ENCODE results near the gene PDE8A. TPM values are rescaled to one million over a fixed set of nuclear protein-coding genes. Genes with fewer than 3 reads are reported as not detected.

Gene PDE8A
- total and polyA plus RNA-seq, 2 donors (not counting 3 experiments of a cell fraction or from before 2014, with no cell fraction given), result 21.3 to 45.7 TPM

- intact Hi-C loops (cut with micrococcal nuclease) (no loop called here), dilution Hi-C loops (cut with MboI; ENCODE audit: extremely low pct_ligation_motif_present, low sequenced_read_pairs) (loop anchor here (25.0 kb wide), 1 partner anchor 114 kb away; no protein-coding TSS in a partner anchor)
- DNase-seq (ENCODE audit: low read depth, low spot score) (no peak), FAIRE-seq (no peak)
- H3K27ac ChIP-seq (ENCODE audit: insufficient read depth, low read depth, low read length), result no peak overlapping the region
- no peaks in the 10 kb centered on the region for H3K9me3 ChIP-seq (replicated peaks; ENCODE audit: control insufficient read depth, insufficient read depth, low read length)
- CTCF ChIA-PET, result interaction anchor here (1.0 to 2.2 kb wide), 4 partner anchors 23 to 217 kb away, joined by 3 to 14 read pairs (median 4); no protein-coding TSS in a partner anchor
- H3K27me3 ChIP-seq (ENCODE audit: control insufficient read depth in 2 of 2, insufficient read depth in 2 of 2, low read length in 2 of 2), result no peaks in the 10 kb centered on the region
- no peaks in the 10 kb centered on the region for H3K9me1 ChIP-seq (replicated peaks; ENCODE audit: control insufficient read depth, extremely low read depth, insufficient read depth, low read length)
- H3K4me1 ChIP-seq (ENCODE audit: control insufficient read depth, extremely low read depth, insufficient read depth, low read length), result peaks cover 24% of the 10 kb centered on the region
- no peaks in the 10 kb centered on the region for H4K20me1 ChIP-seq (replicated peaks; ENCODE audit: control insufficient read depth, extremely low read depth, insufficient read depth, low read length)
- no peaks in the 10 kb centered on the region for H3K36me3 ChIP-seq (ENCODE audit: control insufficient read depth in 2 of 2, extremely low read depth in 1 of 2, insufficient read depth in 2 of 2, low read length in 2 of 2)
- BruUV-seq (replicated peaks), result no TSS peak
- TF ChIP-seq EZH2 (IDR thresholded peaks at IDR 0.05; ENCODE audit: borderline replicate concordance, low read depth, low read length, severe bottlenecking) (no peak), POLR2AphosphoS5 (IDR thresholded peaks at IDR 0.05; ENCODE audit: insufficient read depth, low read depth, low read length) (no peak), MYC (IDR thresholded peaks at IDR 0.05; ENCODE audit: low read depth, low read length) (no peak), JUN (IDR thresholded peaks at IDR 0.05; ENCODE audit: borderline replicate concordance, insufficient read depth, insufficient read length, low read depth) (no peak)
- TF ChIP-seq, protein P1, sequence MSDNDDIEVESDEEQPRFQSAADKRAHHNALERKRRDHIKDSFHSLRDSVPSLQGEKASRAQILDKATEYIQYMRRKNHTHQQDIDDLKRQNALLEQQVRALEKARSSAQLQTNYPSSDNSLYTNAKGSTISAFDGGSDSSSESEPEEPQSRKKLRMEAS (IDR thresholded peaks at IDR 0.05; ENCODE audit: insufficient read depth, insufficient read length), result no peak
- POLR2A ChIA-PET, result no interaction called here
- H2AFZ ChIP-seq (ENCODE audit: low read depth, low read length), result no peak overlapping the region
- H3K9ac ChIP-seq (replicated peaks; ENCODE audit: extremely low read depth, insufficient read depth, low read length), result no peak overlapping the region
- H3K4me2 ChIP-seq (ENCODE audit: insufficient read depth, low read length), result no peak overlapping the region
- H3K4me3 ChIP-seq (replicated peaks in 1 of 3; ENCODE audit: insufficient read depth in 1 of 3, low read depth in 1 of 3, low read length in 3 of 3), result no peak overlapping the region
- H3K79me2 ChIP-seq (ENCODE audit: control insufficient read depth, insufficient read depth, low read length), result no peaks in the 10 kb centered on the region
These were observed 29.9 kb upstream of the PDE8A start for GRCh38 chr15:84951736-84952135.

- Histone ChIP-seq H3K27me3 (ENCODE audit: control insufficient read depth in 2 of 2, insufficient read depth in 2 of 2, low read length in 2 of 2) (no peaks in the 10 kb centered on the region), H3K27ac (ENCODE audit: insufficient read depth, low read depth, low read length) (no peak overlapping the region), H3K4me3 (replicated peaks in 1 of 3; ENCODE audit: insufficient read depth in 1 of 3, low read depth in 1 of 3, low read length in 3 of 3) (no peak overlapping the region), H4K20me1 (replicated peaks; ENCODE audit: control insufficient read depth, extremely low read depth, insufficient read depth, low read length) (no peaks in the 10 kb centered on the region), H3K9me1 (replicated peaks; ENCODE audit: control insufficient read depth, extremely low read depth, insufficient read depth, low read length) (no peaks in the 10 kb centered on the region), H2AFZ (ENCODE audit: low read depth, low read length) (no peak overlapping the region), H3K36me3 (ENCODE audit: control insufficient read depth in 2 of 2, extremely low read depth in 1 of 2, insufficient read depth in 2 of 2, low read length in 2 of 2) (no peaks in the 10 kb centered on the region), H3K79me2 (ENCODE audit: control insufficient read depth, insufficient read depth, low read length) (no peaks in the 10 kb centered on the region), H3K9me3 (replicated peaks; ENCODE audit: control insufficient read depth, insufficient read depth, low read length) (no peaks in the 10 kb centered on the region), H3K4me1 (ENCODE audit: control insufficient read depth, extremely low read depth, insufficient read depth, low read length) (peaks cover 17% of the 10 kb centered on the region), H3K9ac (replicated peaks; ENCODE audit: extremely low read depth, insufficient read depth, low read length) (no peak overlapping the region), H3K4me2 (ENCODE audit: insufficient read depth, low read length) (no peak overlapping the region)
- no peak for DNase-seq (ENCODE audit: low read depth, low spot score)
- TF ChIP-seq EZH2 (IDR thresholded peaks at IDR 0.05; ENCODE audit: borderline replicate concordance, low read depth, low read length, severe bottlenecking), result no peak
- no peak for TF ChIP-seq POLR2A (IDR thresholded peaks at IDR 0.05; ENCODE audit: low read depth, low read length)
- TF ChIP-seq, protein P1 (IDR thresholded peaks at IDR 0.05; ENCODE audit: insufficient read depth, insufficient read length), result no peak
- no peak for TF ChIP-seq FOS (IDR thresholded peaks at IDR 0.05; ENCODE audit: borderline replicate concordance, insufficient read depth, low read length)
- no peak for TF ChIP-seq GATA2 (IDR thresholded peaks at IDR 0.05; ENCODE audit: insufficient read depth, insufficient read length, low read depth, low read length)
- no peak for TF ChIP-seq JUN (IDR thresholded peaks at IDR 0.05; ENCODE audit: borderline replicate concordance, insufficient read depth, insufficient read length, low read depth)
- TF ChIP-seq POLR2AphosphoS5 (IDR thresholded peaks at IDR 0.05; ENCODE audit: insufficient read depth, low read depth, low read length), result no peak
- TF ChIP-seq MYC (IDR thresholded peaks at IDR 0.05; ENCODE audit: low read depth, low read length), result no peak
- no peak for TF ChIP-seq CTCF (IDR thresholded peaks at IDR 0.05; ENCODE audit: extremely low read depth in 1 of 2, insufficient read depth in 1 of 2, low read depth in 1 of 2, low read length in 2 of 2)
- dilution Hi-C loops (cut with MboI; ENCODE audit: extremely low pct_ligation_motif_present, low sequenced_read_pairs) (loop anchor here (25.0 kb wide), 1 partner anchor 116 kb away; no protein-coding TSS in a partner anchor), intact Hi-C loops (cut with micrococcal nuclease) (no loop called here)
- no TSS peak for BruUV-seq (replicated peaks)
- no peak for FAIRE-seq
- CTCF ChIA-PET, result interaction anchor here (1.1 to 5.4 kb wide), 8 partner anchors 13 to 365 kb away, joined by 3 to 70 read pairs (median 6); no protein-coding TSS in a partner anchor
- POLR2A ChIA-PET, result no interaction called here
These were observed 28.5 kb upstream of the PDE8A start for GRCh38 chr15:84953136-84953535.
